ENCODE data around the gene NEK6.
A peak's percentile ranks its signal among the peaks of the same experiment; 100 is the strongest.
"Not testable (repeated sequence)": the region's sequence is repeated elsewhere in the genome, so short reads cannot be mapped to it uniquely, and the experiment has no call there.

NEK6 gene

DNA sequence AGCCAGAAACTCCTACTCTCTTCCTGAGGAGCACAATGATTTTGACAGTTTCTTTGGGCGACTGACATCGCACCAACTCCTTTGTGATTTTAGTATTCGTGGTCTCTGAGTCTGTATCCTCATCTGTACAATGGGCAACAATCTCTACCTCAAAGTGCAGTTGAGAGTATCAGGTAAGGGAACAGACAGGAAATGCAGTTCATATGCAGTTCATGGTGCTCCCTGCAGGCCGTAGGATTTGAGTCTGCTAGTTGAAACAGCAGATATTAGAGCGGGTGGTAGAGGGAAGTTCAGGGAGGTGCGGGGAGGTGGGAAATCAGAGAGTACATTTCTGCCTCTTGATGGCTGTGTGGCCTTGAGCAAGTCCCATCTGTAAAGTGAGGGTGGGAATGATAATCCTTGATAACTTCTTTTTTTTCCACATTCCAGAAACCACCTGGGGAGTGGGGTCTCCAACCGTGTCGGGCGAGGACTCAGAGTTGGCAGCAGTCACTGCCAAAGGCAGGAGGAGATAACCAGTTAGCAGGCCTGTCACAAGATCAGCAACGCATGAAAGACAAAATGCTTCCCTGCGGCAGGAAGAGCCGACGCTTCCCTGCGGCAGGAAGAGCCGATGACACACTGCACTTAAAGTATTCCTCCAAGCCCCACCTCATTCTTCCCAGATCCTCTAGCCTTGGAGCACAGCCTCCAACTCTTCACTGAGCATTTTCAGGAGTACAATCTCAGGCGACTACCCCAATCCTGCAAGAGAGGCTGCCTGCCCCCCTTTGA lies 6.0 kb upstream of the NEK6 start:
- H3K4me1 ChIP-seq (ENCODE audit: low read depth, poor library complexity, severe bottlenecking): peaks cover 9% of the 10 kb centered on the region
- H3K79me2 ChIP-seq (ENCODE audit: insufficient read depth, low read depth): no peaks in the 10 kb centered on the region
- H3K9ac ChIP-seq: no peak overlapping the region
- no peaks in the 10 kb centered on the region for H3K27me3 ChIP-seq (ENCODE audit: insufficient read depth, low read depth)
- H3K4me2 ChIP-seq: no peak overlapping the region
- H3K4me3 ChIP-seq (IDR thresholded peaks at IDR 0.05; ENCODE audit: insufficient read depth, low read depth, low read length): no peak overlapping the region
- TF ChIP-seq, protein P1, sequence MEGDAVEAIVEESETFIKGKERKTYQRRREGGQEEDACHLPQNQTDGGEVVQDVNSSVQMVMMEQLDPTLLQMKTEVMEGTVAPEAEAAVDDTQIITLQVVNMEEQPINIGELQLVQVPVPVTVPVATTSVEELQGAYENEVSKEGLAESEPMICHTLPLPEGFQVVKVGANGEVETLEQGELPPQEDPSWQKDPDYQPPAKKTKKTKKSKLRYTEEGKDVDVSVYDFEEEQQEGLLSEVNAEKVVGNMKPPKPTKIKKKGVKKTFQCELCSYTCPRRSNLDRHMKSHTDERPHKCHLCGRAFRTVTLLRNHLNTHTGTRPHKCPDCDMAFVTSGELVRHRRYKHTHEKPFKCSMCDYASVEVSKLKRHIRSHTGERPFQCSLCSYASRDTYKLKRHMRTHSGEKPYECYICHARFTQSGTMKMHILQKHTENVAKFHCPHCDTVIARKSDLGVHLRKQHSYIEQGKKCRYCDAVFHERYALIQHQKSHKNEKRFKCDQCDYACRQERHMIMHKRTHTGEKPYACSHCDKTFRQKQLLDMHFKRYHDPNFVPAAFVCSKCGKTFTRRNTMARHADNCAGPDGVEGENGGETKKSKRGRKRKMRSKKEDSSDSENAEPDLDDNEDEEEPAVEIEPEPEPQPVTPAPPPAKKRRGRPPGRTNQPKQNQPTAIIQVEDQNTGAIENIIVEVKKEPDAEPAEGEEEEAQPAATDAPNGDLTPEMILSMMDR (conservative IDR thresholded peaks at IDR 0.05; ENCODE audit: low read depth, low read length): no peak
- H2AFZ ChIP-seq (ENCODE audit: low read depth): no peak overlapping the region
- H4K20me1 ChIP-seq (ENCODE audit: insufficient read depth): no peaks in the 10 kb centered on the region
- no peak overlapping the region for H3K27ac ChIP-seq
- H3K36me3 ChIP-seq (ENCODE audit: insufficient read depth): no peaks in the 10 kb centered on the region

DNA sequence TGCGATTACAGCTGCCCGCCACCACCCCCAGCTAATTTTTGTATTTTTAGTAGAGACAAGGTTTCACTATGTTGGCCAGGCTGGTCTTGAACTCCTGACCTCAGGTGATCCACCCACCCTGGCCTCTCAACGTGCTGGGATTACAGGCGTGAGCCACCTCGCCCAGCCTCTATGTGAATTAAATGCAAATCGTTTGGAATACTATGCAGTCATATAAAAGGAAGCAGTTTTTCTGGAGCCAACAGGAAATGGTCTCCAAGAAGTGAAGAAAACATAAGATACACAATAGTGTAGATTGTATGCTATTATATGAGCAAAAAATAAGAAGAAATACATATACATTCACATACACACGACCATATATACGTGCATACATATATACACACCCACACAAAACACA lies 4.9 kb upstream of the NEK6 start:
- not testable (repeated sequence) for H3K4me1 ChIP-seq (ENCODE audit: low read depth, poor library complexity, severe bottlenecking); H3K4me2 ChIP-seq; H3K27me3 ChIP-seq (ENCODE audit: insufficient read depth, low read depth); H4K20me1 ChIP-seq (ENCODE audit: insufficient read depth); H3K79me2 ChIP-seq (ENCODE audit: insufficient read depth, low read depth); H3K36me3 ChIP-seq (ENCODE audit: insufficient read depth); H3K9ac ChIP-seq; H3K4me3 ChIP-seq (IDR thresholded peaks at IDR 0.05; ENCODE audit: insufficient read depth, low read depth, low read length); H2AFZ ChIP-seq (ENCODE audit: low read depth); H3K27ac ChIP-seq

DNA sequence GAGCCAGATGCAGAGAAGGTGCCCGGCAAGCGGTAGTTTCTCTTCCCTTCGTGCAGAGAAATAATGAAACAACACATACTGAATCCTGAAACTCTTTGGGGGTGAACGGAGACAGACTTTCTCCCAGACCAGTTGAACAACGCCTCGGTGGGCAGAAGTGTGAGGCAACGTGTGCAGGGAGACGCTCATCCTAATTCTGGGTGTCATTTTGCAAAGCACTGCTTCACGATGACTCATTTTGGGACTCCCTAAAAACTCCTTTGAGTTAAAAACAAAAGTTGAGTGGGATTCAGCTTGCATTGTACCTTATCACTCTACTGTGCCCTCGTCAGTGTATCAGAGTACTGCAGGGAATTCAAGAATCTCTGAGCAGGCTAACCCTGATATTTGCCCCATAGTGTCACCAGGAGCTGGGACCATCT lies 3.5 kb upstream of the NEK6 start:
- Histone ChIP-seq H3K4me2 (peak overlapping the region; percentile 69), H3K9ac (no peak overlapping the region), H4K20me1 (ENCODE audit: insufficient read depth) (no peaks in the 10 kb centered on the region), H3K27me3 (ENCODE audit: insufficient read depth, low read depth) (no peaks in the 10 kb centered on the region), H3K79me2 (ENCODE audit: insufficient read depth, low read depth) (peaks cover 11% of the 10 kb centered on the region), H3K36me3 (ENCODE audit: insufficient read depth) (no peaks in the 10 kb centered on the region), H3K4me3 (IDR thresholded peaks at IDR 0.05; ENCODE audit: insufficient read depth, low read depth, low read length) (no peak overlapping the region), H2AFZ (ENCODE audit: low read depth) (peak overlapping the region; percentile 31; the same call in 1 of the 2 replicates), H3K4me1 (ENCODE audit: low read depth, poor library complexity, severe bottlenecking) (peaks cover 14% of the 10 kb centered on the region), H3K27ac (peak overlapping the region; percentile 20; the same call in 1 of the 2 replicates)
- TF ChIP-seq, protein P1 (conservative IDR thresholded peaks at IDR 0.05; ENCODE audit: low read depth, low read length): no peak

DNA sequence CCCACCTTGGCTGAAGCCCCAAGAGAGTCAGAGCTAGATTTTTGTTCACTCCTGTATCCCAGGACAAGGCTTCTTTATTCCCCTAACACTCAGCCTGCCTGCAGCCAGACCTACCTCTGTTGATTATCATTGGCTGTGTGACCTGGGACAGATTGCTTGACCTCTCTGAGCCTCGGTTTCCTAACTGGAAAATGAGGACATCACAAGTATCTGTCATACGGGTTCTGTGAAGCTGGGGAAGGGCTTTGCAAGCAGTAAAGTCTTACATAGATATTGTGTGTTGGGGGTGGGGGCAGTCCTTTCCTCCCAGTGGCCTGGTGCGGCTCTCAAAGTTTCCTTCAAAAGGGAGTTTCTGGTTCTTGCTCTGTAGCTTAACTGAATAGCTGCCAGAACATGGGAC lies 2.5 kb upstream of the NEK6 start:
- TF ChIP-seq, protein P1 (conservative IDR thresholded peaks at IDR 0.05; ENCODE audit: low read depth, low read length): no peak
- H3K4me1 ChIP-seq (ENCODE audit: low read depth, poor library complexity, severe bottlenecking): peaks cover 16% of the 10 kb centered on the region
- H3K27ac ChIP-seq: no peak overlapping the region
- H3K79me2 ChIP-seq (ENCODE audit: insufficient read depth, low read depth): peaks cover 16% of the 10 kb centered on the region
- no peak overlapping the region for H3K9ac ChIP-seq
- no peaks in the 10 kb centered on the region for H4K20me1 ChIP-seq (ENCODE audit: insufficient read depth)
- no peak overlapping the region for H3K4me3 ChIP-seq (IDR thresholded peaks at IDR 0.05; ENCODE audit: insufficient read depth, low read depth, low read length)
- H3K36me3 ChIP-seq (ENCODE audit: insufficient read depth): no peaks in the 10 kb centered on the region
- H3K27me3 ChIP-seq (ENCODE audit: insufficient read depth, low read depth): no peaks in the 10 kb centered on the region
- no peak overlapping the region for H3K4me2 ChIP-seq
- no peak overlapping the region for H2AFZ ChIP-seq (ENCODE audit: low read depth)

DNA sequence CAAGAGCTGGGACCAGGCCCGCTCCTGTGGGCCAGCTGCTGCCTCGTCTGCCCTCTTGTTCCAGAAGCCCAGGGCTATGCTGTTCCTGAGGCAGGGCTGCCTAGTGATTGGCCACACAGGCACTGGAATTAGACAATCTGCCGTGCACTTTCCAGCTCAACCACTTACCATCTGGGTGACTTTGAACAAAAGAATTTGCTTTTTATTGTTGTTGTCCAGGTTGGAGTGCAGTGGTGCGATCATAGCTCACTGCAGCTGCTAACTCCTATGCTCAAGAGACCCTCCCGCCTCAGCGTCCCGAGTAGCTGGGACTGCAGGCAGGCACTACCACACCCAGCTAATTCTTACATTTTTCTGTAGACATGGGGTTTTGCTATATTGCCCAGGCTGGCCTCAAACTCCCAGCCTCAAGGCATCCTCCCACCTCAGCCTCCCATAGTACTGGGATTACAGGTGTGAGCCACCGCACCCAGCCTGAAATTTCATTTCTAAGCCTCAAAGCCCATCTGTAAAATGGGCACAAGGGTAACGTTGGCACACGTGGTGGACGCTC lies 1.2 kb upstream of the NEK6 start:
- Histone ChIP-seq H3K27ac (no peak overlapping the region), H3K79me2 (ENCODE audit: insufficient read depth, low read depth) (peaks cover 28% of the 10 kb centered on the region), H3K4me1 (ENCODE audit: low read depth, poor library complexity, severe bottlenecking) (peaks cover 16% of the 10 kb centered on the region), H3K36me3 (ENCODE audit: insufficient read depth) (no peaks in the 10 kb centered on the region), H3K4me2 (no peak overlapping the region), H3K9ac (no peak overlapping the region), H2AFZ (ENCODE audit: low read depth) (no peak overlapping the region), H3K27me3 (ENCODE audit: insufficient read depth, low read depth) (no peaks in the 10 kb centered on the region), H3K4me3 (IDR thresholded peaks at IDR 0.05; ENCODE audit: insufficient read depth, low read depth, low read length) (no peak overlapping the region), H4K20me1 (ENCODE audit: insufficient read depth) (no peaks in the 10 kb centered on the region)
- TF ChIP-seq, protein P1 (conservative IDR thresholded peaks at IDR 0.05; ENCODE audit: low read depth, low read length): no peak

Data from KMS-11 (cell line).